ENCODE results near the gene NOS1.

NOS1 gene

GRCh38 chr12:117363056-117363662, 1.7 kb upstream of the NOS1 start:
- no peak for DNase-seq

- DNase-seq = no peak
Measured at GRCh38 chr12:117362391-117362790, 965 bp upstream of the NOS1 start.

DNA sequence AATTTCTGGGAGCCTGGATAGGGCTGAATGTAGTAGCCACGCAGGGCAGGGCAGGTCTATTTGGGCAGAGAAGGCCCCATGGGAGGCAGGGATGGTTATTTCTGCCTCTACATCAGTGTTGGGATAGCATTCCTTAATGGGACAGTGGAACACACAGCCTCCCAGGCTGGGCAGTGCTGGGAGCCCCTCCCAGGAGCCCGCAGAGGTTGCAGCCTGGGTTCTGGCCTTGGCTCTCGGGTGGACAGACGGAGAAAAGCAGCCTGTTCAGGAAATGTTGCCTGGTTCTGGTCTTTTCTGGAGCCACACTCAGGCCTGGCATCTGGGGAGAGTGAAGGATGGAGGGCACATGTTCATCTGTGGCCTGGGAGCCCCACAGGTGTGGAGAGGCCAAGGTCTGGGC, 479 bp upstream of the NOS1 start:
- DNase-seq = no peak

GRCh38 chr12:117360551-117361346, 677 bp downstream of the NOS1 start:
- no peak for DNase-seq

- DNase-seq = no peak
Measured at GRCh38 chr12:117360222-117360550, 1.2 kb downstream of the NOS1 start.

- no peak for DNase-seq
Measured at GRCh38 chr12:117359029-117359845, 2.2 kb downstream of the NOS1 start.

DNA sequence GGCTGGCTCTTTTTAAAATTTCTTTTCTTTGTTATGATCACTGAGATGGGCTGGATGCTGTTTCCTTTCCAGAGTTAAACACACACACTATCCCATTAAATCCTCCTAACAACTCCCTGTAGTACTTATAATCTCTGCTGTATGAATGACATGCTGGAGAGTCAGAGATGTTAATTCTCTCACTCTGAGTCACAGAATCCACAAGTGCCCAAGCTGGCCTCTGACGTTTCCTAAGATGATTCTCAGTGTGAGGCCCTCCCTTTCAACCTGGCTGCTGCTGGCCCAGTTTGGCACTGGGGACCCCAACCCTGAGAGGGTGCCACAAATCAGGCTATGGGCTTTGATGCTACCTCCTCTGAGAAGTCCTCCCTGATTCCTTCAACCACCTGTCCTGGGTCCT, 5.4 kb downstream of the NOS1 start:
- DNase-seq = no peak

GRCh38 chr12:117352883-117353282, 8.5 kb downstream of the NOS1 start:
- DNase-seq = no peak

DNA sequence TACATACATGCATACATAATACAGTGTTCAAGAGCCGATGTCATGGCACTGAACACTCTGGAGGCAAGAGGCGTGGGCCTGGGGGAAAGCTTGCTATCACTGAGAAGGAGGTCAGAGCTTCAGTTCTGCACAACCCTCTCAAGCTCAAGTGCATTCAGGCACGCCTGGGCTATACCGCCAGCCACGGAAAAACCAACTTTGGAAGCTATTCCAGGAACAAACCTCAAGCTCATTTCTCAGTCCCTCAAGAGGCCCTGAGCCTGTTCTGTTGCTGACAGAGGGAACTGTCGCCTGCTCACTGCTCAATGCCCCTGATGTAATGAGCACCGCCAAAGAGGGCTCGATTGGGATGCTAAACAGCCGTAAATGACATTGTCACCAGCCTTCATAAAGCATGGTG, 9.2 kb downstream of the NOS1 start:
- no peak for DNase-seq

DNA sequence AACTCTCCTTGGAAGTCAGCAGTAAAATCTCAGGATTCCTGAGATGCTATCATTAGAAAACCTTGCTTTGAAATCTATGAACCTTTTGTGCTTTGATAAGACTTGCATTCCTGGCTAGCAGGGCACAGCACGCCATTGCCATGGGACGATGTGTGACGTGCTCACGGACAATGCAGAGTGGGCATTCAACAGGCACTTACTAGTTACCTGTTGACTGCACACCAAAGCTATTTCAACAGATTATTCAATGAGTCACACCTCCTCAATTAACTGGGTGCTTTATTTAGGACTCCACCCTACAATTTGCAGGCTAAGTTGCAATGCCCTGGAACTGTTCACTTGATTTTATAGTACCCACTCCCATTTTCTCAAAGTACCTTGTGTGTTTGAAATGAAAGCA, 11.3 kb downstream of the NOS1 start:
- DNase-seq = no peak

GRCh38 chr12:117347588-117347987, 13.8 kb downstream of the NOS1 start:
- DNase-seq = no peak

DNA sequence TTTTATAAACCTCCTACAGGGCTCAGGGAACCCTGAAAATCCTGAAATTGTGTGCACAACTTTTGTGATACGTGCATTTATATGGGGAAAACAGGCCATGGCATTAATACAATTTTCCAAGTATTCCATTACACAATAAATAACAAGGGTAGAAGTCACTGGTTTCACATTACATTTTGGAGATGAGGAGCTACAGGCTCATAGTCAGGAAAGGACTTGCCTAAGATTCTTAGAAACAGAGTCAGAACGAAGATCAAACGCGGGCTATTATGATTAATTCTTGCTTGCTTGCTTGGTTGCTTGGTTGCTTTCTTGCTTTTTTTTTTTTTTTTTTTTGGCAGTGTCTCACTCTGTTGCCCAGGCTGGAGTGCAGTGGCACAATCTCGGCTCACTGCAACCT, 16.7 kb downstream of the NOS1 start:
- DNase-seq = no peak

GRCh38 chr12:117343849-117344248, 17.6 kb downstream of the NOS1 start:
- no peak for DNase-seq

DNA sequence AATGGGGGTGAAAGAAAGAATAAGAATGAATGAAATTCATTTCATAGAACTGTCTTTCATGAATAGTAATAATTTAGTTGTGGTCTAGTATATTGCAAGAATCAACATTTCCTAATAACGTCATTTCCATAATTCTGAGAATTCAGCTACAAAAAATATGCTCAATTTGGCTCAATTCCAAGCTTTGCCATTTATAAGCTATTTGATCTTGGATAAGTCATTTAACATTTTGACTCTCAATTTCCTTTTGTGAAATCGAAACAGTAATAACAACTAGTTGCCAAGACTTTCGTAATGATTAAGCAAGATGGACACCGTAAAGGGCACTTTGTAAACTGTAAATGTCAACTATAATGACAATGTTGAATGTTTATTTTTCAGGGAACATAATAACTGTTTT, 18.1 kb downstream of the NOS1 start:
- DNase-seq = no peak

DNA sequence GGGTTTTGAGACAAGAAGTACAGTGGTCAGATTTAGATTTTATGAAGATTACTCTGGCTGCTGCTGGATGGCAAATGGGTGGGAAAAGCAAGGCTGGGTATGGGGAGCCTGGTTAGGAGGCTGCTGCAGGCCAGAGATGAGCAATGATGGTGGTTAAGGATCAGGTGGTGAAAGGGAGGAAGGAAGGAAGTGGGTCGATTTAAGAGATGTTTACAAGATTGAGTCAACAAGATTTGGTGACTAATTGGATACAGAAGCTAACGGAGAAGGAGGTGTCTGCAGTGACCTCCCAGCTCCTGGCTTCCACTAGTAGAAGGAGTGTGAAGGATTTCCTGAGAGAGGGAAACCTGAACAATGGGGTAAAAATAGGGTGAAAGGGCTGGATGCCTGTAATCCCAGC, 18.7 kb downstream of the NOS1 start:
- no peak for DNase-seq

- DNase-seq = no peak
Measured at GRCh38 chr12:117342247-117342646, 19.2 kb downstream of the NOS1 start.

GRCh38 chr12:117339104-117339503, 22.3 kb downstream of the NOS1 start:
- no peak for DNase-seq

- no peak for DNase-seq
Measured at GRCh38 chr12:117334855-117335587, 26.4 kb downstream of the NOS1 start.

- no peak for DNase-seq
Measured at GRCh38 chr12:117334051-117334450, 27.4 kb downstream of the NOS1 start.

- DNase-seq = no peak
Measured at GRCh38 chr12:117333331-117333881, 28.0 kb downstream of the NOS1 start.

DNA sequence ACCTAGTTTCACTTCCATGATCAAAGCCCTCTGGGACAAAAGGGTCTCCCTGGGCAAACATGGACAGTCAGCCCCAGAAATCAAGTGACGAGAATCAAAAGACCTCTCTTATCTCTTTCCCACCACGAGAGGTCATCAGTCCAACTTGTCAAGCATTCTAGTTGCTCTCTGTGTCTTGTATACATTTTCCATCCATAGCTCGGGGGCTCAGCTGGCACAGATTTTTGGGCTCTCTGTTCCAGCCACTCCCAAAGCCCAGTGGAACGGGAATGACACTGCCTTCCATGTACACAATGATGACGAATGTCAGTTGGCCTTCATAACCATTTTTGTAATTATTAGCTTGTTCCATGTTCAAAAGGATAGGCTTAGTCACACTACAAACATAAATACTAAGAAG, 29.7 kb downstream of the NOS1 start:
- no peak for DNase-seq

GRCh38 chr12:117330441-117331113, 30.8 kb downstream of the NOS1 start:
- DNase-seq = no peak
